HG03045 (cell line): ENCODE data around the gene JAZF1.
"Not testable (repeated sequence)": the region's sequence is repeated elsewhere in the genome, so short reads cannot be mapped to it uniquely, and the experiment has no call there.

Experiments used
- ATAC-seq: cut with Tn5 transposase; IDR thresholded peaks from one replicate; pipeline ENCODE4 v1.9.1; 2021; ENCODE audit warnings: mild to moderate bottlenecking, moderate library complexity; ENCODE audit not compliant: unreplicated experiment

Gene JAZF1

GRCh38 chr7:27856703-27857485 is 323.7 kb downstream of the JAZF1 start:
- not testable (repeated sequence) for ATAC-seq

- ATAC-seq: no peak
Measured at GRCh38 chr7:27850531-27850930, 330.1 kb downstream of the JAZF1 start.

DNA sequence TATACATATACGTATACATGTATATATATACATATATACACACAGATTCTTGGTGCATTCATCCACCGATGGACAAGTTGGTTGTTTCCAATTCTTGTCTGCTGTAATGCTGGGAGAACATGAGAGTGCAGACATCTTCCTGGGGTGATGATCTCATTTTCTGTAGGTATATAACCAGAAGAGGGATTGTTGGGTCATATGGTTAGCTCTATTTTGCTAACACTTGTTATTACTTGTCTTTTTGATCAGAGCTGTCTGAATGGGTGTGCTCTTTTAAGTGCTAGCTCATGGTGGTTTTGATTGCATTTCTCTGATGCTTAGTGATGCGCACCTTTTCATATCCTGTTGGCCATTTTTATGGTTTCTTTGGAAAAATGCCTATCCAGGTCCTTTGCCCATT is 334.2 kb downstream of the JAZF1 start:
- ATAC-seq: no peak

GRCh38 chr7:27843584-27844305 is 336.9 kb downstream of the JAZF1 start:
- no peak for ATAC-seq

GRCh38 chr7:27842851-27843250 is 337.7 kb downstream of the JAZF1 start:
- ATAC-seq: no peak

- no peak for ATAC-seq
Measured at GRCh38 chr7:27842094-27842692, 338.4 kb downstream of the JAZF1 start.

DNA sequence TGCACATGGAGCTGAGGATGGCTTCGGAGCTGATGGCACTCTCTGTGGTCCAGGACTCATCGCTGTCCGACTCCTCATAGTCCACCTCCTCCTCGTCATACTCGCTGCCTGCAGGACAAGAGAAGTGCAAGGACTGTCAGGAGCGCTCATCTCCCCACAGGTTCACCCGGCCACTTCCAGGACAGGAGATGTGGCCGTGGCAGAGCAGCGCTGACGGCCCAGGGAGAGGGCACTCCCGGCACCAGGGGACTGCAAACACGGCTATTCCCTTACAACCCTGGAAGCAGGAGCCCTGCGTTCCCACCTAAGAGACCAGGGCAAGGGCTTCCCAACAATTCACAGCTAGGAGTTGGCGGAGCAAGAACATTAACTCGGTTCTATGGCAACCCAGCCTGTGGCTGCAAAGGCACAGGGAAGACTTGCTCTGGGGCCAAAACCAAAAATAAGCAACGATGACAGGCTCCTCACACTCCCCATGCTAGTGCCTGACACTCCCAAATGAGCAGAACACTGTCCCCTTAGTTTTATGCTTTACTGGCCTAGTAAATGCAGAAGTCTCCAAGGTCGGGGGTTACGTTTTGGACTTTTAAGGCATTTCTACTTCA is 339.7 kb downstream of the JAZF1 start:
- no peak for ATAC-seq

DNA sequence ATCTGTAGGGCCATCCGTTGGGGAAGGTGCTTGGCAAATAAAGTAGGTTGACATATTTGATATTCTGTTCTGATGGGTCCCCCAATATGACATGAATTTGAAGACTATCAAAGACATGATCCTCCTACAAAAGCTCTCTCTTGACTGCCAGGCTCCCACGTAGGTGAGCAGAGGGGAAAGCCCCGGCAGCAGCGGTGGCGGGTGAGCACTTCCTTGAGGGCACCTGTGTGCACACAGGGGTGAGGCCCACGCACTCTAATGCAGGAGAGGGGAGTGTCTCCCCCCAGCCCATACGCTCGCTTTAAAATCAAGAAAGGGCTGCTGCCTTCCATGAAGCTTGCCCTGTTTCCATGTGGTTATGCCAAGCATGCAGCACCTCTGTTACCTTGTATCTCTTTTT is 340.3 kb downstream of the JAZF1 start:
- ATAC-seq: no peak

GRCh38 chr7:27839099-27839498 is 341.5 kb downstream of the JAZF1 start:
- ATAC-seq: no peak

DNA sequence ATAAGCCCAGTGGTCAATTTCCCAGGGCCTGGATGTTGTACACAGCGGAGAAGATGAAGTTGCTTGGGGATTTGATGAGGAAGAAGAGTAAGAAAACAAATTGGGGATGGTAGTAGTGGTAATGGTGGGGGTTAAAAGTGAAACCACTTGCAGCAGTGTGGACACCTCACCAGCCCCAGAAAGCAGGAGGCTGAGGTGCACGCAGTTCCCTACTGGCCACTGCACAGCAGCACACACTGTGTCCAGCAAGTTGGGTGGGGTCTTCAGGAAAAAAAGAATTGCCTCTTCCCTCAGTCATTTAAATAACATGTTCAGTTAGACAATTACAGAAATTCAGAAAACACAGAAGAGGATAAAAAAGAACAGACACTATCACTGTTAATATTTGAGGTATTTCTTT is 344.1 kb downstream of the JAZF1 start:
- no peak for ATAC-seq

DNA sequence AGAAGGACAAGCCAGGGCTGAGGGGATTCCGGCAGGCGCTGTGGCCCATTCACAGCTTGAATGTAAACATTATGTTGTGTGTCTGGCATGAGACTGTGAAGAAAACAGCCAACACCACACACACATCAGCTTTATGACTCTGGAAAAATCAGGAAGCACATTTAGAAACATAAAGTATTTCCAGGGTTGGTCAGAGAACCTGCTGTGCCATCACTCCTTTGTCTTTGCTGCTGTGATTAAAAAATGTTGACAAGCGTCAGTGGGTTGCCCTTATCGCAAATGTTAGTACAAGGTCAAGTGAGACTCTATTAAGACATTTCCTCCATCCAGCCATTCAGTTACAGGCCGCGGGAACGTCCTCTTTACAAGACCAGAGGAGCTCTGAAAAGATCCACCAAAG is 345.2 kb downstream of the JAZF1 start:
- no peak for ATAC-seq

GRCh38 chr7:27834179-27834921 is 346.2 kb downstream of the JAZF1 start:
- no peak for ATAC-seq

GRCh38 chr7:27826357-27826756 is 354.2 kb downstream of the JAZF1 start:
- no peak for ATAC-seq

- no peak for ATAC-seq
Measured at GRCh38 chr7:27825891-27826290, 354.7 kb downstream of the JAZF1 start.

DNA sequence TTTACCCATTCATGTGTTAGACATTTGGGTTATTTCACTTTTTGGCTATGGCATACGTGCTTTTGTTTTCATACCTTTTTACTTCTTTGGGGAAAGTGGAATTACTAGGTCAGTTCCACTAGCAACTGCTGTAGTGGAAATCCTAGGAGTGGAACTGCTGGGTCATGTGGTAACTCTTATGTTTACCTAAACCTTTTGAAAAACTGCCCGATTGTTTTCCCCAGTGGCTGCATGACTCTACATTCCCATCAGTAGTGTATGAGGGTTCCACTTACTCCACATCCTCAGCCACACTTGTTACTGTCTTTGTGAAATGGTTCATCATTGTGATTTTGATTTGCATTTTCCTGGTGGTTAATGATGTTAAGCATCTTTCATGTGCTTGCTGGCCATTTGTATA is 358.4 kb downstream of the JAZF1 start:
- ATAC-seq: no peak

DNA sequence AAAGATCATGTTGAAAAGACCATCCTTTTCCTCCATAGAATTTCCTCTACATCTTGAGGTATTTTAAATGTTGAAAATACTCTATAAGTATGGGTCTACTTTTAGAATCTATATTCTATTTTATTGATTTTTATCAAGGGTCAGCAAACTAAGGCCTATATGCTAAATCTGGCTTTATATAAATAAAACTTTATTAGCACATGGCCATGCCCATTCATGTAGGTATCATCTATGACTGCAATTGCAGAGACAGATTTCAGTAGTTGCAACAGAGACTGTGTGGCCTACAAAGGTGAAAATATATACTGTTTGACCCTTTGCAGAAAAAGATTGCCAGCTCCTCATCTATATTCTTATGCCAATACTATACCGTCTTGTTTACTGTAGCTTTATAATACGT is 367.9 kb downstream of the JAZF1 start:
- no peak for ATAC-seq

GRCh38 chr7:27810186-27810585 is 370.4 kb downstream of the JAZF1 start:
- no peak for ATAC-seq

DNA sequence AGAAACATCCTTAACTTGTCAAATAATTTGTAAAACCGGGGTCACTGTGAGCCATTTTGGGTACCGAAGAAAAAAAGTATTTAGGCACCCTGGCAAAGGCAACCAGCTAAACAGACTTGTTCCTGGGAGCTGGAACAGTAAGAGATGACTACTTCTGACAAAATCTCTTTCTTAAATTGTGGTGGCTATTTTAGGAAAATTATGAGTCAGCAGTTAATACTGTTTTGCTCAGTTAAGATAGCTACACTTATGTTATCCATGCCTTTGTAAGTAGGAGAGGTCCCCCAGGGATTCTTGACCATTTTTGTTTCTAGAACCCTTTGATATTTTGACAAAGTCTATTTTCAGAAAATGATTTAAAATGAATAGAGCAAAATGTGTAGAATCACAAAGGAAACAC is 372.0 kb downstream of the JAZF1 start:
- no peak for ATAC-seq

DNA sequence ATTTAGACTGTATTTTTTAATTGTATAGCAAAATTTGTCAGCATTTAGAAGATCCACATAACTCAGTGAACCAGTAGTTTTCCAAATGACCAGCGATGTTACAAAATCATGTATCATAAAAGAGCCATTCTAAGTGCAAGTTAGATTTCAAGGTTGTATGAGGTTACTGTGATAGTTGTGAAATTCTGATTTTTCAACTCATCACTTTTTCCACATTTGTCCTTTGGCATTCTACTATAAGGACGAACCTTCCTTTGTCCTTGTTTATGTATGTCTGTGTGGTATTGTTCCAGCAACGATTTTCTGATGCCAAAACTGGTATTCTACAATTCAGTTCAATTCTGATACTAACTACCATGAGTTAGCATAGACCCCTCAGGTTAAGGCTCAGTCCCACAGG is 376.5 kb downstream of the JAZF1 start:
- ATAC-seq: no peak

DNA sequence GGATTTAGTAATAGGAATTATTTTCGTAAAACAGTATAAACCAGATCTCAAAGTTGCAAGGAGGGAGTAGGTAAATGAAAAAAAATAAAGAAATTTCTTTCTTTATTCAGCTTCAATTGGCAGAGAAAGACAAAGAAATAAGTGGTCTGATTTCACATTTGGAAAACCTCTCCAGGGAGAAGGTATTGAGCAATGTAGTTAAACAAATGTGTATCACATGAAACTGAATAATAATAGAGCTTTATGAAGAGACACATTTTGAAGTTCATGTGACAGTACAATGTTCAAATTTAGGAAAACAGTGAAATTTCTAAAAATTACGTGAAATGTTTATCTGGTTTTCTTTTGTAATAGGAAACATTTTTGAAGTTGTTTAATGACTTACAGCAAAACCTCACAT is 377.6 kb downstream of the JAZF1 start:
- ATAC-seq: no peak

DNA sequence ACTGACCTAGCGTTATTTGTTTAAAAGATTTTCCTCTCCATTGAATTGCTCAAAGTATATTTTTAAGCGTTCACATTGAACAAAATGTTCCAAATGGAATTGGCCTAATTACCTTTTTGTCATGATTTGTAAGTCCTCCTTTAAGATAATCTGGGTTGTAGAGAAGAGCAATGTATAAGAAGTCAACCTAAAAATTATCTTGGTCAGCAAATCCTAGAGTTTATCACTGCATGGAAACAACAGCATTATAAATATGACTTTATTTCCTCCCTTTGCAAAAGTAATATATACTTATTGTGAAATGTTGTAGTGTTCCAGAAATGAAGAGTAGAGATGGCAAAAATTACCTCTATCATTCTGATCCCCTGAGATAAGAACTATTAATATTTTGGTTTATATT is 381.4 kb downstream of the JAZF1 start:
- no peak for ATAC-seq
